Measurements from ENCODE around the gene TRHDE.

GRCh38 chr12:72509891-72510290 lies 237.7 kb downstream of the TRHDE start:
- TF ChIP-seq CTCF (IDR thresholded peaks at IDR 0.05; ENCODE audit: low read depth, low read length) (no peak), EZH2phosphoT487 (IDR thresholded peaks at IDR 0.05; ENCODE audit: low read depth) (no peak)
